Measurements from ENCODE around the gene FHIT. TPM values are rescaled to one million over a fixed set of nuclear protein-coding genes. Genes with fewer than 3 reads are reported as not detected.

The FHIT gene
- total and polyA plus RNA-seq, 2 of the 4 experiments (the other 2 are of a cell fraction): 0.07 TPM; not detected in 1

GRCh38 chr3:60114191-60114590 lies 1137.1 kb downstream of the FHIT start:
- DNase-seq (no peak), ATAC-seq (ENCODE audit: low read depth) (no peak)
- no peak overlapping the region for H2BK5ac ChIP-seq (ENCODE audit: low read depth, low read length, poor library complexity, severe bottlenecking)
- H3K18ac ChIP-seq (ENCODE audit: low read depth, low read length): no peak overlapping the region
- no peak overlapping the region for H2AK5ac ChIP-seq (ENCODE audit: low read depth, low read length)
- ChIA-PET POLR2A (ENCODE audit: unreplicated experiment) (no interaction called here), CTCF (interaction anchor here (0.6 kb wide), 1 partner anchor 71 kb away, joined by 3 read pairs; no protein-coding TSS in a partner anchor)
- TF ChIP-seq FOS (IDR thresholded peaks at IDR 0.05; ENCODE audit: low read depth, low read length) (no peak), RFX5 (IDR thresholded peaks at IDR 0.05; ENCODE audit: low read depth, low read length) (no peak), NFE2L2 (IDR thresholded peaks at IDR 0.05; ENCODE audit: low read depth, low read length) (no peak), MAZ (IDR thresholded peaks at IDR 0.05; ENCODE audit: borderline replicate concordance, low read depth, low read length) (no peak), SMC3 (IDR thresholded peaks at IDR 0.05; ENCODE audit: low read depth, low read length) (no peak), BHLHE40 (IDR thresholded peaks at IDR 0.05; ENCODE audit: low read depth, low read length) (no peak), RAD21 (IDR thresholded peaks at IDR 0.05; ENCODE audit: low read length) (no peak), POLR2A (IDR thresholded peaks at IDR 0.05; ENCODE audit: low read depth, low read length) (no peak), CEBPB (IDR thresholded peaks at IDR 0.05; ENCODE audit: low read depth, low read length) (no peak)
- TF ChIP-seq, protein P1, sequence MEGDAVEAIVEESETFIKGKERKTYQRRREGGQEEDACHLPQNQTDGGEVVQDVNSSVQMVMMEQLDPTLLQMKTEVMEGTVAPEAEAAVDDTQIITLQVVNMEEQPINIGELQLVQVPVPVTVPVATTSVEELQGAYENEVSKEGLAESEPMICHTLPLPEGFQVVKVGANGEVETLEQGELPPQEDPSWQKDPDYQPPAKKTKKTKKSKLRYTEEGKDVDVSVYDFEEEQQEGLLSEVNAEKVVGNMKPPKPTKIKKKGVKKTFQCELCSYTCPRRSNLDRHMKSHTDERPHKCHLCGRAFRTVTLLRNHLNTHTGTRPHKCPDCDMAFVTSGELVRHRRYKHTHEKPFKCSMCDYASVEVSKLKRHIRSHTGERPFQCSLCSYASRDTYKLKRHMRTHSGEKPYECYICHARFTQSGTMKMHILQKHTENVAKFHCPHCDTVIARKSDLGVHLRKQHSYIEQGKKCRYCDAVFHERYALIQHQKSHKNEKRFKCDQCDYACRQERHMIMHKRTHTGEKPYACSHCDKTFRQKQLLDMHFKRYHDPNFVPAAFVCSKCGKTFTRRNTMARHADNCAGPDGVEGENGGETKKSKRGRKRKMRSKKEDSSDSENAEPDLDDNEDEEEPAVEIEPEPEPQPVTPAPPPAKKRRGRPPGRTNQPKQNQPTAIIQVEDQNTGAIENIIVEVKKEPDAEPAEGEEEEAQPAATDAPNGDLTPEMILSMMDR (conservative IDR thresholded peaks at IDR 0.05; ENCODE audit: low read depth, low read length): no peak
- no peak overlapping the region for H3K23ac ChIP-seq (ENCODE audit: low read depth, low read length)
- no peak overlapping the region for H2BK15ac ChIP-seq (ENCODE audit: low read depth, low read length)
- H3K4ac ChIP-seq (ENCODE audit: low read depth, low read length): no peak overlapping the region
- H4K20me1 ChIP-seq (ENCODE audit: insufficient read depth, low read length): no peaks in the 10 kb centered on the region
- intact Hi-C loops (cut with micrococcal nuclease) (no loop called here), dilution Hi-C loops (cut with HindIII; ENCODE audit: low sequenced_read_pairs, unreplicated experiment) (no loop called here), in situ Hi-C loops (cut with MboI; ENCODE audit: low sequenced_read_pairs) (no loop called here)
- no CpG with 5 or more reads among the region's 1 CpG for WGBS, 2 experiments (ENCODE audit: extremely low coverage in 2 of 2, insufficient read length in 1 of 2)
- no peak overlapping the region for H4K5ac ChIP-seq (ENCODE audit: low read depth, low read length)
- no peak overlapping the region for H2AK9ac ChIP-seq (replicated peaks; ENCODE audit: low read depth, low read length, poor library complexity)
- H4K8ac ChIP-seq (ENCODE audit: low read depth in 2 of 2, low read length in 2 of 2): no peak overlapping the region
- no peaks in the 10 kb centered on the region for H3K79me1 ChIP-seq (ENCODE audit: low read depth in 1 of 2, low read length in 2 of 2)
- no peak overlapping the region for H4K91ac ChIP-seq (ENCODE audit: insufficient read depth, low read depth, low read length)
- no TSS peak for BruUV-seq (replicated peaks)
- H3K4me2 ChIP-seq (ENCODE audit: low read depth, low read length): no peak overlapping the region
- no peak overlapping the region for H2BK20ac ChIP-seq (ENCODE audit: low read depth, low read length)
- H2BK120ac ChIP-seq (ENCODE audit: low read depth, low read length): no peak overlapping the region
- H3K9ac ChIP-seq (ENCODE audit: low read depth, low read length): no peak overlapping the region
- H2AFZ ChIP-seq (replicated peaks; ENCODE audit: low read length, poor library complexity): no peak overlapping the region
- H3K56ac ChIP-seq (ENCODE audit: extremely low read depth, insufficient read depth, low read length): no peak overlapping the region
- no peak overlapping the region for H3K14ac ChIP-seq (replicated peaks; ENCODE audit: low read depth, low read length)
- no peaks in the 10 kb centered on the region for H3K27me3 ChIP-seq (ENCODE audit: control insufficient read depth, insufficient read depth, low read length)
- no peaks in the 10 kb centered on the region for H3K9me1 ChIP-seq (ENCODE audit: insufficient read depth, low read length)
- no peaks in the 10 kb centered on the region for H3K36me3 ChIP-seq (ENCODE audit: control insufficient read depth, insufficient read depth, low read length)
- H3K4me3 ChIP-seq (ENCODE audit: insufficient read depth, low read depth, low read length): no peak overlapping the region
- H3K4me1 ChIP-seq (ENCODE audit: control insufficient read depth, insufficient read depth, low read length): no peaks in the 10 kb centered on the region
- H3K27ac ChIP-seq (ENCODE audit: insufficient read depth, low read length): no peak overlapping the region
- no peaks in the 10 kb centered on the region for H3K9me3 ChIP-seq (ENCODE audit: control insufficient read depth, insufficient read depth, low read length)
